NCI-H82 treated with DMSO at 0.1 percent for 48 hours (cell line): ENCODE measurements around the gene CCDC7.
"Not testable (repeated sequence)": the region's sequence is repeated elsewhere in the genome, so short reads cannot be mapped to it uniquely, and the experiment has no call there.

Experiments used
- DNase-seq: peaks from one replicate; lab custom pipeline; 2025; ENCODE audit not compliant: unreplicated experiment; lab: John Stamatoyannopoulos, UW

Gene CCDC7

GRCh38 chr10:32548208-32548607 lies 102.3 kb downstream of the CCDC7 start:
- DNase-seq = no peak

GRCh38 chr10:32556783-32557395 lies 110.9 kb downstream of the CCDC7 start:
- DNase-seq = no peak

- not testable (repeated sequence) for DNase-seq
Measured at GRCh38 chr10:32562695-32563094, 116.8 kb downstream of the CCDC7 start.

- no peak for DNase-seq
Measured at GRCh38 chr10:32577448-32577847, 131.5 kb downstream of the CCDC7 start.

- no peak for DNase-seq
Measured at GRCh38 chr10:32582946-32583345, 137.0 kb downstream of the CCDC7 start.

GRCh38 chr10:32598022-32598421 lies 152.1 kb downstream of the CCDC7 start:
- DNase-seq = not testable (repeated sequence)

- no peak for DNase-seq
Measured at GRCh38 chr10:32600317-32600716, 154.4 kb downstream of the CCDC7 start.

GRCh38 chr10:32601562-32601961 lies 155.6 kb downstream of the CCDC7 start:
- not testable (repeated sequence) for DNase-seq

- no peak for DNase-seq
Measured at GRCh38 chr10:32605787-32606186, 159.8 kb downstream of the CCDC7 start.

GRCh38 chr10:32610543-32610942 lies 164.6 kb downstream of the CCDC7 start:
- not testable (repeated sequence) for DNase-seq

GRCh38 chr10:32616438-32616837 lies 170.5 kb downstream of the CCDC7 start:
- no peak for DNase-seq

GRCh38 chr10:32618482-32618881 lies 172.5 kb downstream of the CCDC7 start:
- DNase-seq = no peak

GRCh38 chr10:32621969-32622368 lies 176.0 kb downstream of the CCDC7 start:
- DNase-seq = no peak

- no peak for DNase-seq
Measured at GRCh38 chr10:32622409-32622808, 176.5 kb downstream of the CCDC7 start.

- no peak for DNase-seq
Measured at GRCh38 chr10:32627183-32627582, 181.2 kb downstream of the CCDC7 start.

GRCh38 chr10:32629910-32630309 lies 184.0 kb downstream of the CCDC7 start:
- no peak for DNase-seq

GRCh38 chr10:32646535-32646934 lies 200.6 kb downstream of the CCDC7 start:
- DNase-seq = no peak

GRCh38 chr10:32650246-32650655 lies 204.3 kb downstream of the CCDC7 start:
- no peak for DNase-seq

GRCh38 chr10:32657430-32657829 lies 211.5 kb downstream of the CCDC7 start:
- DNase-seq = not testable (repeated sequence)

GRCh38 chr10:32661346-32661745 lies 215.4 kb downstream of the CCDC7 start:
- DNase-seq = no peak

- DNase-seq = no peak
Measured at GRCh38 chr10:32680803-32681557, 235.0 kb downstream of the CCDC7 start.

- no peak for DNase-seq
Measured at GRCh38 chr10:32684291-32684690, 238.4 kb downstream of the CCDC7 start.

GRCh38 chr10:32687116-32687515 lies 241.2 kb downstream of the CCDC7 start:
- DNase-seq = no peak
